ENCODE results near the gene C2orf72.
"Not testable (repeated sequence)": the region's sequence is repeated elsewhere in the genome, so short reads cannot be mapped to it uniquely, and the experiment has no call there.

Gene C2orf72

DNA sequence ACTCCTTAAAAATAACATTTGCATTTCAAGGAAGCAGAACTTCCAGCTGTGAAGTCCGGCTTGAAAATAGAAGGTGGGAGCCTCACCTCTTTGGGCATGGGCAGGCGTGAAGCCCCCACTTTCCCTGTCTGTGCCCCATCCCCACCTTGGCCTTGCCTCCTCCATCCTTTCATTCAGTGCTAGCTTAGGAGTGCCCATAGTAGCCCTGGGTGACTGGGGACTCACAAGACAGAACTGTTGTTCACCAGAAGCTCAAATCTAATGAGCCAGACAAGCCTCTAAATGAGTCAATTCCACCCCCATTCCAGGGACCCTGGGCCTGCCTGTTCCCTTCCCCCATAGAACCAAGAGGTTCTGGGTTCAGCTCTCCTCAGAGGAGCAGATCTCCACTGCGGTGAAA is 21.4 kb upstream of the C2orf72 start:
- no peak for DNase-seq

DNA sequence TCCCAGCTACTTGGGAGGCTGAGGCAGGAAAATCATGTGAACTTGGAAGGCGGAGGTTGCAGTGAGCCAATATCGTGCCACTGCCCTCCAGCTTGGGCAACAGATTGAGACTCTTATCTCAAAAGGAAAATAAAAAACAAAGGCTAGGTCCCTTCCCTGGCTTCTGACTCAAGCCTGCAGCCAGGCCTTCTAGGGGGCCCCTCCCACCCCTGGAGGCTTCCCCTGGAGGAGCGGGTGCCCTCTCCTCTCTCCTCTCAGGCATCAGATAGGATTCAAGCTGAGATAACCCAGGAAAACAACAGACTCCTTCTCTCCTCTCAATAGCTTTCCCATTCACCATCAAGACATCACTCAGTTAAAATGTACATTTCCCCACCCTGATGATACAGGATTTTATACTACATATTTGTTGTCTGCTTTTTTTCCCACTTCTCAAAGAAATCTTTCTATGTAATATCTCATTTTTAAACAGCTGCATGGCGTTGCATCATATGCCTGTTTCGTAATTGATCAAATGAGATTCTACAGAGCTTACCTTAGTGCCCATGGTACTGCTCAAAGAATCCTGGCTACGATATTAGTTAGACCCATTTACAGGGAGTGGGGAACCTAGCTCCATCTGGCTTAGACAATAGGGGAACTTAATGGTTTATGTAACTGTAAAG is 20.6 kb upstream of the C2orf72 start:
- DNase-seq, result no peak

DNA sequence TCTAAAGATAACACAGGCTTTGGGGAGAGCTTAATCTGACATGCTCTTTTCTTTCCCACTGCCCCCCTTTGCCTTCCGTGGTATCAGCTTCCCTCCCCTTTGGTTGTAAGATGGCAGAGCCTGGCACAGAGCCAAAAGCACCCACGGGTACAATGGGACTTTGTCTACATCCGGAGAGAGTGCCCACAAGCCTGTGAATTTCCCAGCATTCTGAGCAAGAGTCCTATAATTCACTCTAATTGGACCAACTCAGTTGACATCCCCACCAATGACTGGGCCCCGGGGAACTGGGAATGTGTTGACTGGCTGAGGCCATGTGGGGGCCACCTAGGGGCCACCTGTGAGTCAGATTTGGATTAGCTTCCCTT is 20.1 kb upstream of the C2orf72 start:
- DNase-seq, result no peak

DNA sequence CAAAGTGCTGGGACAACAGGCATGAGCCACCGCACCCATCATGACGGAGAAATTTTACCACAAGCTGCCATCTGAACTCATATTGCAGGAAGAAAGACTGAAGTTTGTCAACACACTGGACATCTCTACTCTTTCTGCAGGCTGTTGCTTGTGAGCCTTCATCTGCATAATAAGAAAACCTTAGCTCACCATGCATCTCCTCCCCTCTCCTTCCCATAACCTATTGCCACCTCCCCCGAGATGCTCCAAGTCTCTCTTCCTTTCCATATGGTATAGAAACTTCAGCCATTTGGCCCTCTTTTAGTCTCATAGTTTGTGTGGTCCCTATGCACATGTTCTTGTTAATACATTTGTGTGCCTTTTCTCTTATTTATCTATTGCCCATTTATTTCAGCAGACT is 19.1 kb upstream of the C2orf72 start:
- no peak for DNase-seq

DNA sequence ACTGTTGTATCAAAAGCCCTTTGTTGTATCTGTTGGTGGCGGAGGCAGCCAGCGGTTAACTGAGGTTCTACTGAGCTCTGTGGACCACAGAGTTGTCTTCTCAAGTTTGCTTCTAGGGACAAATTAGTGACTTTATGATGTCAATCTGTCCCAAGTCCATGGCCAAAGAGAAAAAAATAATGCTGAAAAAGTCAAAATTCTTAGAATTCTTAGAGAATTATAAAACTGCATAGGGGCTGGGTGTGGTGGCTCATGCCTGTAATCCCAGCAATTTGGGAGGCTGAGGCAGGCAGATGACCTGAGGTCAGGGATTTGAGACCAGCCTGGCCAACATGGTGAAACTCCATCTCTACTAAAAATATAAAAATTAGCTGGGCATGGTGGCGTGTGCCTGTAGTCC is 12.3 kb upstream of the C2orf72 start:
- not testable (repeated sequence) for DNase-seq

DNA sequence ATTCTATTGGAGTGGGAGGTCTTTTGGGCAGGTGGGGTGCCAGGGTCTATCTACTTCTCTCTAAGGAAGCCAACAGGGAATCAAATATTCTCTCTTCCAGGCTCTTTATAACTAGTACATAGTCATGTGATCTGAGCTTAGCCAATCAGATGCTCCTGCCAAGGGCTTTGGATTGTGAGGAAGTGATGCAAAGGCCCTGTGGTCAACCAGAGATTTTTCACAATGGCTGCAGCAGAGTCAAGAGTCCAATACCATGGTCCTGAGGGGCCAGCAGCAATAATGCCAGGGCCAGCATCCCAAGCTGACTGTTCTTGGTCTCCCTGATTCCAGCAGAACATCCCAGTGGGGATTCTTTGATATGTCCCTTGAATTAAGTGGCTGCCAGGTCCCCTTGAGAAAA is 8.4 kb upstream of the C2orf72 start:
- no peak for DNase-seq

DNA sequence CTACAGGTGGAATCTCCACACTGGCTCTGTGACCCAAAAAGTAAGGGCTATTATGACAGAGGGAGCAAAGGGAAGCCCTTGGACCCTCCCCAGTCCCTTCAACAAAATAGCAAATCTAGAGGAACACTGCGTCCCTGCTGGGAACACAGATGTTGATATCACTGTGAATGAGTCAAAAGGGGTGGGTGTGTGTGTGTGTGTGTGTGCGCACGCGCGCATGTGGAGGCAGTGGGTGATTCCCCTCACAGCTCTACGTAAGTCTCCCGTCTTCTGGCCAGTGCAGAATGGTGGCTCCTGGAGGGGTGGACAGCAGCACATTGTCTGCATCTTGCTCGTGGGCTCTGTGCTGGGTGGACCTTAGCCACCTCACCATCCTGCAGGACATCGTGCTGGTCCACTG is 7.8 kb upstream of the C2orf72 start:
- no peak for DNase-seq

DNA sequence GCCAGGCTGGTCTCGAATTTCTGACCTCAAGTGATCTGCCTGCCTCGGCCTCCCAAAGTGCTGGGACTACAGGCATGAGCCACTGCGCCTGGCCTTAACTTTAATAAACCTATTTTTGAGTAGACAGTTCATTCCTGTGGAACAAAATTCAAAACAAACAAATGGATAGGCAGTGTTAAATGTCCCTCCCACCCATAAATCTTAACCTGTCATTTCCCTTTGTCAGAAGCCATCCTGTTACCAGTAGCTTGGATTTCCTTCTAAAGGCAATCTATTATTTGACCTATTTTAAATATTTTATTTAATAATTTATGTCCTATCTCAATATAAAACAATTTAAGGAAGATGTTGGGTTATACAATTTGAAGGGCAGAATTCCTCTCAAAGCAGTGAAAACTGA is 6.6 kb upstream of the C2orf72 start:
- no peak for DNase-seq

DNA sequence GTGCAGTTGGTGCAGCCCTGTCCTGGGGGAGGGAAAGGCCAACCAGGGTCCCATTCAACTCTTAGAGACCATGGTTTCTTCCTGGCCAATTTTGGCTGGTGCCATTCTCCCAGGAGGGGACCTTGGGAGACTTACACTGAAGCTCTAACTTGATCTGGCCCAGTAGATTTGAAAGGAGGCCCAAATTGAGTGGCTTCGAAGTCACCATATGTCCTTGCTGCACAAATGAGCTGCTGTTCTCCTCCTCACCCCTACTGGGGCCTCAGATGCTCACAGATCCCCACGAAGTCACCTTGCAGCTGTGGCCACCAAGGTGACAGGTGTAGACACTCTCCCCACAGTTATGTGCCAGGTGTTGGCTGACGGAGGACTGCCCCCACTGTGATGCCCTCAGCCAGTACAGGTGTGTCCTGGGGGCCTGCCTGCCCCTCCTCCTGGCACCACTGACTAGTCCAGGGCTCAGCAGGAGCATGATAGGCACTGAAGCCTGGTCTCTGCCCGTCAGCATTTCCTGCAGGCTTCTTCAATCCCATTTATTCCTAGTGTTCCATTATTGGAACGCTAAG is 4.7 kb upstream of the C2orf72 start:
- DNase-seq, result no peak

DNA sequence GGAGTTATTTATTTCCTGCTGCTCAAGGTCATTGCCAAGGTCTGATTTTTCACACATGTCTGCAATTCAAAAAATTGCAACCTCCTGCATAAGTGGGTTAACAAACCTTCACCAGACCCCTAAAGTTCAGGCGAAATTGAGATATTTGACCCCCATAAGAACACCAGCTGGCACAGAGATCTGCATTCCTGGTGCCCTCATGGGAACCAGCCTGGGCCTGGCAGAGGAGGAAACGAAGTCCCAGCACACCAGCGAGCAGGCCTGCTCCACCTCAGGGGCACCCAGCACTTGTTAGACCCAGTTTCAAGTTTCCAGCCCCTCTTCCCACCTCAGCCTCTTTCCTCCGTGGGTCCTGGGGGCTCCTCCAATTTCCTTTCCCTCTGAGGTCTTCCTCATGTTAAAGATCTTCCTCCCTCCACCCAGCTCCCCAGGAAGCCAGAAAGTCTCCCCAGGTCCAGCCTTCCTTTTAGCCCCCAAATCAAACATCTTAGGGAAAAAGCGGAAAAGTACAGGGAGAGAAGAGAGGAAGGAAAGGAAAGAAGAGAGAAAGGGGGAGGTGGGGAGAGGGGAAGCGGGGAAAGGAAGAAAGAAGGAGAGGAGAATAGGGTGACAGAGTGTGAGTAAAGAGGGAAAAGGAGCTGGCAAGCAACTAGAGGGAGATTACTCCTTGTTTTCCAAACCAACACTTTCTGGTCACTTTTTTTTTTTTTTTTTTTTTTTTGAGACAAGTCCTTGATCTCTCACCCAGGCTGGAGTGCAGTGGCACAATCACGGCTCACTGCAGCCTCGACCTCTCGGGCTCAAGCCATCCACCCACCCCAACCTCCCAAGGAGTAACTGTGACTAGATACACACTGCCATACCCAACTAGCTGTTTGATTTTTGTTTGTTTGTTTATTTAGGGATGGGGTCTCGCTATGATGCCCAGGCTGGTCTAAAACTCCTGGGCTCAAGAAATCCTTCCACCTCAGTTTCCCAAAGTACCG is 3.9 kb upstream of the C2orf72 start:
- DNase-seq, result no peak

DNA sequence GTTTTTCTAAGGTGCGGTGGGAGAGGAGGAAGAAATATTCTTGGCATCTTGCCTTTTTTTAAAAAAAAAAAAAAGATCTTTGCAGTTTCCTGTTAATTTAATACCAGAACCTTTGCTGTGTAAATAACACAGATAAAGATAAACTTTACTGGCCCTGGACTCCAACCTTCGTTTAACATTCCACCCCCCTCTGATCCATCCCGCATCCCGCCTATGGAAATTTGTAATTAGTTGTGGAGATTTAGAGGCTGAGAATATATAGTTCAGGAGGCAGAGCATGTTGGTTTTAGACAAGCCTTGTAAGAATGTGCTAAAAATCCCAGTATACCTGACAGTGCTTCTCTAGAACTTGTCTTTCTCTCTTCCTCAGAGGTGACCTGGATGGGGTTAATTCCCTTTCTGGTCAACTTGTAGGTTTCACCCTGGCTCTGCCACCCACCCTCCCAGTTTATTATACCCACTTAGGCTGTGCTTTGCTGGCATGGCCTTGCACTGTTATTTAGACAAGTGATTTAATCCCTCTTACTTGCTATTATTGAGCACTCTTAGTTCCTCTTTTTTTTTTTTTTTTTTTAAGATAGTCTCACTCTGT is 2.9 kb upstream of the C2orf72 start:
- DNase-seq, result no peak

DNA sequence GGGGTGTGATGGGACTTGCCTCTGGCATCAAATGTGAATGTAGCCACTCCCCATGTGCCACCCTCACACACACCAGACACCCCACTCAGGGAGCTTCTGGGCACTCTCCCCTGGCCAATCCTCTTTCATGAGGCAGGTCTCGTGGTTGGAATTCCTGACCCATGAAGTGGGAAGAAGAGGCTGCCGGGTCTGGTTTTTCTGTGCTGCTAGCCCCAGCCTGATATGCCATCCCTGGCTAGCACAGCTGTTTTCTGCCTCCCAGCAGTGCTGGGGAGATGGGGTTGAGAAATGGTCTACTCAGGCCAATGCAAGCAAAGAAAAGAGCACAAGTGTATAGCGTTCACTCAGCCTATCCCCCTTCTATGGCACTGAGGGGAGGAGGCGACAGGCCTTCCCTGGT is 1.2 kb upstream of the C2orf72 start:
- no peak for DNase-seq

DNA sequence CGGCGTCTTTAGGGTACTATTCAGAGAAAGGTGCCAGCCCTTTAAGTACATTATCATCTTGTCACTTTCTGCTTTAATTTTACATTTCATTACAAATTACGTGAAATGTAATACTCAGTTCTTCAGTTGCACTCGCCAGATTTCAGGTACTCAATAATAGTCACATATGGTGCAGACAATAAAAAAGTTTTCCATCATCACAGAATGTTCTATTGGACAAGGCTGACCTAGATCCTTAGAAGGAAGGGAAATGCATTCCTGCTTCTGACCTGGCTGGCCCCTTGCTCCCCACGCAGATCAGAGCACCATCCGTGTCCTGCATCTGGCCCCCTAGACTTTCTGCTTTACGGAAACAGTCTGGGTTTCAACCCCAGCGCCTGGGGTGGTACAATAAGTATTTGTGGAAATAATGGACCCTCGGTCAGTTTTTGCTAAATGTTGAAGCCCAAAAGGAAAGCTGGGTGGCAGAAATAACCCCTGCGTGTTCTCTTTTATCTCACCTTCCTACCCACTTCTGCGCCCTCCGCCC is 681 bp upstream of the C2orf72 start:
- no peak for DNase-seq

DNA sequence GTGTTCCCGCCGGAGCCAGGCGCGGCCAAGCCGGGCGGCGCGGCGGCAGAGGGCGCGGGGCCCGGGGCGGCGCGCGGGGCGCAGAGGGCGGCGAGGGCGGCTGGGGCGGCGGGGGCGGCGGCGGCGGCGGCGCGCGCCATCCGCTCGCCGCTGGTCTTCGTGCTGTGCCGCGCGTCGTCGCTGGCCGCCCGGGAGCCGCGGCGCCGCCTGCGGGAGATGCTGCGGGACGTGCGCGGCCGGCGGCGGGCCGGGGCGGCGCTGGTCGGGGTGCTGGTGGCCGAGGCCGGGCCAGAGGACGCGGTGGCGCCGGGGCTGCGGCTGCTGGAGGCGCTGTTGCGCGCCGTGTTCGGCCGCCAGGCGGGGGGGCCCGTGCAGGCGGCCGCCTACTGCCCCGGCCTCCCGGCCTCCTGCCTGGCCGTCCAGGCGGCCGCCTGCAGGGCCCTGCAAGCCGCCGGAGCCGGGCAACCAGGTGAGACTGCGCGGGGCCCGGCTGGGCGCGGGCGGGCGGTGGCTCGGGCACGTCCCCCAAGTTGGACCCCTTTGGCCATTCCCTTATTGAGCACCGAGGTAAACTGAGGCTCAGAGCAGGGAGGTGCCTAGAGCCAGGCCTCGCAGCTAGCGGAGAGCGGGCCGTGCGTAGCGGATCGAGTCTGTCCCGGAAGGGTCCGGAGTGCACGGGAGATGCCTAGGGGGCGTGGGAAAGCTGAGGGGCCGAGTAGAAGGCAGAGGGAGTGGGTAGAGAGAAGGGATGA is 584 bp downstream of the C2orf72 start:
- no peak for DNase-seq

DNA sequence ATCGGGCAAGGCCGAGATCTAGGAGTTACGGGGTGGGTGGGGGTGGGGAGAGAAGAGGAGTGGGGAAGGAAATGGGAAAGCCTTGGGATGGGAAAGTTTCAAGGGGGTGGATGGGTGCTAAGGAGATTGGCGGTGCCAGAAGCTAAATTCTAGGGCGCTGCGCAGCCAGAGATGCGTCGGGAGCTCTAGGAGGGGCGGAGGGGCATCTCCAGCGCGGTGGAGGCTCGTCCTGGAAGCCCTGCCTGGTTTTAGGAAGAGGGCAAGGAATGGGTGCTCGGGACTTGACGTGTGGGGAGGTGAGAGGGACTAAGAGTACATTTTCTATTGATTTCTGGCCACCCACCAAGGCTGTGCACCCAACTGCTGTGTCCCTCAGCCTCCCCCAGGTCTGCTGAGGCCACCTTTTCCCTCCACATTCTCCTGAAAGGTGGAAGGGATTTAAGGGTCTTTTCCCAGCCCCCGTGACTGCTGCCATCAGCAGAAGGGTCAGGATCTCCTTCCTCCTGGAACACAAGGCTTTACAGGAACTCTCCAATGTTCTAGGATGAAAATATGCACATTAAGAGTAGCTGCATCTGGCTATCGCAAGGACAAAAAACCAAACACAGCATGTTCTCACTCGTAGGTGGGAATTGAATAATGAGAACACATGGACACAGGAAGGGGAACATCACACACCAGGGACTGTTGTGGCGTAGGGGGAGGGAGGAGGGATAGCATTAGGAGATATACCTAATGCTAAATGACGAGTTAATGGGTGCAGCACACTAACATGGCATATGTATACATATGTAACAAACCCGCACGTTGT is 1.4 kb downstream of the C2orf72 start:
- no peak for DNase-seq

DNA sequence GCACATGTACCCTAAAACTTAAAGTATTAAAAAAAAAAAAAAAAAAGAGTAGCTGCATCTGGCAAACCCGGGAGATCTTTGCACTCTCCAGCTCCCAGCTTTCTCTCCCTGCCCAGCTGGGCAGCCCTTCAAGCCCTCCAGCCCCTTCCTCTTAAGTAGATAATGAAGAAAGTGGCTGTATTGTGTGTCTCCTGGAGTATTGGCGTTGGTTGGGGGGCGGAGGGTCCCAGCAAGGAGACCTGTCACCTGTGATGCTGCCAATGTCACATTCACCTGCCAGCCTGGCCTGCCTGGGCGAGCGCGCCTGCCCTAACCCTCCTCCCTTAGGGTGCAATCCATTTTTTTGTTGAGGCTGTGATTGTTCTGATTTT is 2.0 kb downstream of the C2orf72 start:
- no peak for DNase-seq

DNA sequence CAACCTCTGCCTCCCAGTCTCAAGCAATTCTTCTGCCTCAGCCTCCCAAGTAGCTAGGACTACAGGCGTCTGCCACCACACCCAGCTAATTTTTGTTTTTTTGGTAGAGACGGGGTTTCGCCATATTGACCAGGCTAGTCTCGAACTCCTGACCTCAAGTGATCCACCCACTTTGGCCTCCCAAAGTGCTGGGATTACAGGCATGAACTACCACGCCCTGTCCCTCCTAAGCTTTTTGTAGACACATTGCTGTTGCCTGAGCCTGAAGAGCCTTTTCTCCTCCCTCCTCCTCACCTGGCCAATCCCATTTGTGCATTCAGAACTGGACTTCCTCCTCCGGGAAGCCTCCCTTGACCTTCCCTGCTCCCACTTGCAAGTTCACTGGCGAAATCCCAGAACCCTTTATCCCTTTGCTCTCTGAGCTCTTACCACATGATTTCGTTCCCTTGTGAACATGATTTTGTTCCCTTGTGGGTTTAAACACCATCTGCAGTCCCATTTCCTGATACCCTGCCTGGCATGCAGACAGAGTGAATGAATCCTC is 2.6 kb downstream of the C2orf72 start:
- DNase-seq, result no peak

DNA sequence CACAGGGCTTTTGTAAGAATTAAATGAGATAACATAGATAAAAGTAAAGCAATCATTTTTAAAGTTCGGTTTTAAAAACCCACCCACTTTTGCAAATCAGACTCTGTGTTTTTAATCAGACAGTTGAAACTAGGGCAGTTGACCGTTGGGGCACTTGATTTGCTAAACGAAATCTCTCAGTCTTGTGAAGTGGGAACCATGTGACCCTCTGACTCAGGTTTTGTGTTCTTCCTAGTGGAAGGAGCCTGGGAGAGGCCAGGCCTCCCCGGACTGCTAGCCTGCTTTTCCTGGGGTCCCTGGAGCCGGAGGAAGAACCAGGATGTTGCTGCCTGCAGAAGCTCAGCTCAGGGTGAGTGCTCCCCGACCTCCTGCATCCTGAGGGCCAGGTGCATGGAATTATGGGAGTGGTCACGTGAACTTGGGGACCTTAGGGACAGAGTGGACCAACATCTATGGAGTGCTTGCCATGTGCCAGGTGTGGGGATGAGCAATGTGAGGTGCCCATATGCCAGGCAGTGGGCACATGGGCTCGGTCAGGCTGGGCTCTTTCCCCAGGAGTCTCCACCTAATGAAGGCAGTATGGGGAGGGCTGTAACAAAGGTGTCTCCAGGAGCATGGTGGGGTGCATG is 3.9 kb downstream of the C2orf72 start:
- no peak for DNase-seq

DNA sequence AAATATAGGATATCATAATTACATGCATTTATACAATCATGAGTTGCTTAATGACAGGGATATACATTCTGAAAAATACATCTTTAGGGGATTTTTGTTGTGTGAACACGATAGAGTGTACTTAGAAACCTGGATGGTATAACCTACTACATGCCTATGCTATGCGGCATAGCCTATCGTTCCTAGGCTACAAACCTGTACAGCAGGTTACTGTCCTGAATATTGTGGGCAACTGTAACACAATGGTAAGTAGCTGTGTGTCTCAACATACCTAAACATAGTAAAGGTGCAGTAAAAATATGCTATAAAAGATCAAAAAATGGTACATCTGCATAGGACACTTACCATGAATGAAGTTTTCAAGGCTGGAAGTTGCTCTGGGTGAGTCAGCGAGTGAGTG is 6.5 kb downstream of the C2orf72 start:
- DNase-seq, result no peak

DNA sequence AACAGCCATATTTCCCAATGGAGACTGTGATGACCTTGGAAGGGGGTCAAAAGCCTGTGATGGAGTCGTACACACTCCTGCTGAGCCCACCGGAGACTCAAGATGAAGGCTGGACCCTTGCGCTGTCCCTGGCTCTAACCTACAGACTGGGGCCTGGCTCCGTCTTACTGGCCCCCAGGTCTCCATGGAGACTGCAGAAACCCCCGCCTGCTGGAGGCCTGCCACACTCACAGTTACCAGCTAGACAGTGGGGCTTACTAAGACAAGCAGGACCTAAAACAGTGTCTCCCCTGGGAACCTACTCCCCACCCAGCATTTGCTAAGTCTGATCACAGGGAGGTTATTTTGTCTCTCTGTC is 9.6 kb downstream of the C2orf72 start:
- no peak for DNase-seq

DNA sequence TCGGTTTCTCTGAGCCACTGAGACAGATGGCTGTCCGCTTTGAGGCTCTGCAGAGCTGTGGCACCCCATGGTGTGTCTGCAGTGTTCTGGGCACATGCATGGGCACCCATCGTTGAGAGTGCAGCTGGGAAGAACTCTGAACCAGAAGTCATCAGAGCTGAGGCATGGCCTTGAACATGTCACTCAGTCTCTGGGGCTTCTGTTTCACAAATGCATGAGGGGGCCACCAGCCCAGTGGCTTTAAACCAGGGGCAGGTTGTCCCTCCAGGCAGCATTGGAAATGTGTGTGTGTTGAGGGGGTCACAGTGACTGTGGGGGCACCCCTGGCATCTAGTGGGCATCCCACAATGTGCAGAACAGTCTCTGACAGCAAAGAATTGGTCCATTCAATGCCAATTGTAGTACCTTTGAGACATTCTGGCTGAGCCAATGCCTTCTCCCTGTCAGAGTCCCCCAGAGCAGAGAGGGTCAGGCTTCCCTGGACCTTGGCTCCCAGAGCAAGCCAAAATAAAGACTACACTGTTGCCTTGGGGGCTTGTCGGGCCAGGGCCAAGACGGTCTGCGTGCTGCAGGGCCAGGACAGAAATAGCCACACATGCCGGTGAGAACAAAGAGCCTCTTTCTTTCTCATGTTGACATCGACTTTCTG is 10.1 kb downstream of the C2orf72 start:
- no peak for DNase-seq

Data from CD4-positive, alpha-beta T cell treated with Interleukin-1 beta for 1 hour (primary cell).